Upper lobe of left lung (tissue), 4 donors: ENCODE data around the gene SCGB1D2.

ENCODE experiments used
- CTCF ChIP-seq, 6 experiments: fragments of 450-650 bp in 4 of 6; fragments of 200-600 bp in 2 of 6; sonication (generic) in 2 of 6; IDR thresholded peaks; one replicate each; pipeline ENCODE4 v1.5.1; 2016 to 2019; ENCODE audit warnings: antibody characterized with exemption in 6 of 6
- POLR2A ChIP-seq, 4 donors: fragments of 450-650 bp; IDR thresholded peaks; one replicate each; pipeline ENCODE4 v1.5.1; 2016 to 2017; ENCODE audit warnings: antibody characterized with exemption in 4 of 4, mild to moderate bottlenecking in 2 of 4
- POLR2AphosphoS5 ChIP-seq, 2 donors: sonication (generic); formaldehyde crosslinking; IDR thresholded peaks; one replicate each; pipeline ENCODE4 v1.5.1; 2017; ENCODE audit warnings: antibody characterized with exemption in 2 of 2

GRCh38 chr11:62256281-62256680, 14.2 kb downstream of the SCGB1D2 start:
- no peak for TF ChIP-seq POLR2A (IDR thresholded peaks at IDR 0.05)
- TF ChIP-seq CTCF (IDR thresholded peaks at IDR 0.05) = no peak
- no peak for TF ChIP-seq POLR2AphosphoS5 (IDR thresholded peaks at IDR 0.05)
